Measurements from ENCODE around the gene TFB1M. TPM values are rescaled to one million over a fixed set of nuclear protein-coding genes. Genes with fewer than 3 reads are reported as not detected.
A peak's percentile ranks its signal among the peaks of the same experiment; 100 is the strongest.
"Not testable (repeated sequence)": the region's sequence is repeated elsewhere in the genome, so short reads cannot be mapped to it uniquely, and the experiment has no call there.

The TFB1M gene
- total RNA-seq, 4 donors from 2014 or later, result 6.7 to 20.3 (median 14.9) TPM

GRCh38 chr6:155221086-155221485 lies 93.2 kb downstream of the TFB1M start:
- 83% methylated on average over 4 of the region's 4 CpGs for WGBS

DNA sequence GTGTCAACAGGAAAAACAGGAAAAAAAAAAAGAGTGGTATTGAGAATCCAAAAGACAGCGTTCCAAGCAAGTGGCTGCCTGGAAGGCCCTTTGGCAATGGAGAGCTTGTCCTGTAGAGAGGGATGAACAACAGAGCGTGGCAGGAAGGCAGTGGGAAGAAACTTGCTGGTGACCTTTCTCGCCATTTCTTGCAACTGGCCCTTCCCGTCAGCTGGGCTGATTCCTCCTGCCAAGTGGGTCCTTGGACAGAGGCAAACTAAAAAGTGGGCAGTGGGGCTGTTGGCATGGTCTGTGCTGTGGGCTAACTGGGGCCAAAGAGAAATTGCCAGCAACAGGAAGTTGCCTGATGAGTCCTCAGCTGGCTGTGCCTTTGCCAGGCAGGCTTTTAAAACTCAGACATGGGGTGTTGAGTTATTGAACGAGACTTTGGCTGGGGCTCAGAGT lies 94.4 kb downstream of the TFB1M start:
- Histone ChIP-seq H3K36me3 (no peaks in the 10 kb centered on the region), H3K27ac (peak overlapping the region; percentile 45), H3K4me3 (no peak overlapping the region), H3K4me1 (peaks cover 6% of the 10 kb centered on the region), H3K9me3 (no peaks in the 10 kb centered on the region), H3K27me3 (no peaks in the 10 kb centered on the region)
- DNase-seq (ENCODE audit: low spot score in 2 of 2), result peak in 1 of 2 donors; percentile 65
- WGBS, result 51% methylated on average over 4 of the region's 5 CpGs
- no peak for TF ChIP-seq POLR2A (IDR thresholded peaks at IDR 0.05)
- no peak for TF ChIP-seq EP300 (IDR thresholded peaks at IDR 0.05)
- TF ChIP-seq POLR2AphosphoS5 (IDR thresholded peaks at IDR 0.05), result no peak
- no peak for TF ChIP-seq CTCF (IDR thresholded peaks at IDR 0.05)

More at GRCh38 chr6:155221086-155221485, 93.2 kb downstream of the TFB1M start:
- H3K27me3 ChIP-seq, result no peaks in the 10 kb centered on the region
- no peak for DNase-seq (ENCODE audit: low spot score in 2 of 2)
- H3K4me3 ChIP-seq, result no peak overlapping the region
- TF ChIP-seq CTCF (IDR thresholded peaks at IDR 0.05), result no peak
- no peak for TF ChIP-seq POLR2AphosphoS5 (IDR thresholded peaks at IDR 0.05)
- no peak for TF ChIP-seq POLR2A (IDR thresholded peaks at IDR 0.05)
- no peak for TF ChIP-seq EP300 (IDR thresholded peaks at IDR 0.05)
- no peak overlapping the region for H3K27ac ChIP-seq
- H3K36me3 ChIP-seq, result no peaks in the 10 kb centered on the region
- peaks cover 6% of the 10 kb centered on the region for H3K4me1 ChIP-seq
- no peaks in the 10 kb centered on the region for H3K9me3 ChIP-seq

GRCh38 chr6:155219299-155219698 lies 95.0 kb downstream of the TFB1M start:
- 79% methylated on average over 7 of the region's 7 CpGs for WGBS
- Histone ChIP-seq H3K27me3 (no peaks in the 10 kb centered on the region), H3K36me3 (no peaks in the 10 kb centered on the region), H3K27ac (peak overlapping the region; percentile 45), H3K4me1 (peaks cover 6% of the 10 kb centered on the region), H3K4me3 (no peak overlapping the region), H3K9me3 (no peaks in the 10 kb centered on the region)
- peak in 1 of 2 donors; percentile 53 for DNase-seq (ENCODE audit: low spot score in 2 of 2)
- TF ChIP-seq POLR2A (IDR thresholded peaks at IDR 0.05), result no peak
- TF ChIP-seq CTCF (IDR thresholded peaks at IDR 0.05), result no peak
- no peak for TF ChIP-seq EP300 (IDR thresholded peaks at IDR 0.05)
- TF ChIP-seq POLR2AphosphoS5 (IDR thresholded peaks at IDR 0.05), result no peak

DNA sequence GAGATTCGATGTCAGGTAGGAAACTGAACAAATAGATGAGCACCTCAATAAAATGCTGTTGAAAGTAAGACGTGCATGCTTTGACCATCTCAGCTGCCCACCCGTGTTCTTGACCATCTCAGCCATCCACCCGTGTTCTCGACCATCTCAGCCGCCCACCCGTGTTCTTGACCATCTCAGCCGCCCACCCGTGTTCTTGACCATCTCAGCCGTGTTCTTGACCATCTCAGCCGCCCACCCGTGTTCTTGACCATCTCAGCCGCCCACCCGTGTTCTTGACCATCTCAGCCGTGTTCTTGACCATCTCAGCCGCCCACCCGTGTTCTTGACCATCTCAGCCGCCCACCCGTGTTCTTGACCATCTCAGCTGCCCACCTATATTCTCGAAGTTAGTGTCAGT lies 95.6 kb downstream of the TFB1M start:
- not testable (repeated sequence) for H3K4me3 ChIP-seq, H3K36me3 ChIP-seq, H3K27me3 ChIP-seq, H3K9me3 ChIP-seq, H3K4me1 ChIP-seq, H3K27ac ChIP-seq
- DNase-seq (ENCODE audit: low spot score in 2 of 2), result peak in 1 of 2 donors; percentile 23
- 93% methylated on average over 20 of the region's 20 CpGs for WGBS

- Histone ChIP-seq H3K4me1 (peaks cover 13% of the 10 kb centered on the region), H3K27ac (no peak overlapping the region), H3K27me3 (no peaks in the 10 kb centered on the region), H3K4me3 (no peak overlapping the region), H3K9me3 (no peaks in the 10 kb centered on the region), H3K36me3 (no peaks in the 10 kb centered on the region)
- WGBS, result 71% methylated on average over 11 of the region's 11 CpGs
- DNase-seq (ENCODE audit: low spot score in 2 of 2), result no peak
- no peak for TF ChIP-seq POLR2A (IDR thresholded peaks at IDR 0.05)
- no peak for TF ChIP-seq POLR2AphosphoS5 (IDR thresholded peaks at IDR 0.05)
- TF ChIP-seq CTCF (IDR thresholded peaks at IDR 0.05), result no peak
- no peak for TF ChIP-seq EP300 (IDR thresholded peaks at IDR 0.05)
Observed at GRCh38 chr6:155216312-155217046, 97.8 kb downstream of the TFB1M start.

Measured in suprapubic skin (tissue), 4 donors.